Gastrocnemius medialis (tissue), 4 donors: ENCODE data around the gene TBCD. TPM values are rescaled to one million over a fixed set of nuclear protein-coding genes. Genes with fewer than 3 reads are reported as not detected.
A peak's percentile ranks its signal among the peaks of the same experiment; 100 is the strongest.

Experiments
- ATAC-seq, 2 donors: fragments of 150-250 bp; one replicate each; pipeline ENCODE4 v1.9.1; 2016
- DNase-seq, 2 donors: peaks; one replicate each; pipeline ENCODE4 v3.0.0-alpha.2; 2019
- H3K27ac ChIP-seq, 4 donors: fragments of 200-600 bp; sonication (generic); 1 replicate in 1 of 4; 2 replicates in 3 of 4; pipeline ENCODE4 v1.5.1; 2016 to 2018; ENCODE audit warnings: mild to moderate bottlenecking in 2 of 4, moderate library complexity in 1 of 4
- H3K27me3 ChIP-seq, 3 donors: fragments of 200-600 bp; sonication (generic) in 2 of 3; 1 replicate in 1 of 3; 2 replicates in 2 of 3; pipeline versions ENCODE4 v1.5.1 to v1.6.0; 2016 to 2019; ENCODE audit warnings: mild to moderate bottlenecking in 1 of 3, moderate library complexity in 1 of 3
- H3K36me3 ChIP-seq, 2 donors: fragments of 200-600 bp; sonication (generic) in 1 of 2; one replicate each; pipeline ENCODE4 v1.5.1; 2017 to 2018
- H3K4me1 ChIP-seq, 2 donors: fragments of 200-600 bp; sonication (generic) in 1 of 2; one replicate each; pipeline ENCODE4 v1.5.1; 2016 to 2017; ENCODE audit warnings: mild to moderate bottlenecking in 2 of 2
- H3K4me3 ChIP-seq, 4 donors: fragments of 200-600 bp; sonication (generic) in 3 of 4; 1 replicate in 1 of 4; 2 replicates in 3 of 4; pipeline ENCODE4 v1.5.1; 2016 to 2019; ENCODE audit warnings: mild to moderate bottlenecking in 2 of 4
- H3K9me3 ChIP-seq, 3 donors: fragments of 200-600 bp; sonication (generic) in 2 of 3; 1 replicate in 1 of 3; 2 replicates in 2 of 3; pipeline ENCODE4 v1.5.1; 2016 to 2019
- POLR2A ChIP-seq, 2 donors: fragments of 450-650 bp; IDR thresholded peaks; one replicate each; pipeline ENCODE4 v1.6.1; 2017; ENCODE audit warnings: antibody characterized with exemption in 2 of 2, mild to moderate bottlenecking in 2 of 2, moderate library complexity in 2 of 2
- in situ Hi-C, 4 donors: fragments of 200-750 bp; cut with MboI; loops; one replicate each; pipeline versions ENCODE4 v1.15.0 to v1.8.0; 2017; ENCODE audit warnings: low sequenced_read_pairs in 4 of 4
- intact Hi-C: fragments of 100-400 bp; cut with DNase I; formaldehyde crosslinking; loops from one replicate; pipeline ENCODE4 v1.15.1; 2023; ENCODE audit warnings: low total_unique reads
- total RNA-seq, 4 donors: library from RNA; depleted of rRNA; stranded (reverse); fragments of >200 nt; gene quantifications; one replicate each; pipeline versions ENCODE4 v1.1.0 to v1.2.3, GENCODE V29; 2016
- TF ChIP-seq, protein P1 (sequence below), 5 experiments: fragments of 450-650 bp in 3 of 5; fragments of 200-600 bp in 2 of 5; sonication (generic) in 2 of 5; IDR thresholded peaks in 4 of 5; conservative IDR thresholded peaks in 1 of 5; 1 replicate in 4 of 5; 2 replicates in 1 of 5; pipeline ENCODE4 v1.5.1; 2016 to 2019; ENCODE audit warnings: antibody characterized with exemption in 5 of 5, mild to moderate bottlenecking in 3 of 5, moderate library complexity in 3 of 5

The TBCD gene
- total RNA-seq, 4 donors from 2014 or later: 18.0 to 50.4 (median 33.3) TPM

DNA sequence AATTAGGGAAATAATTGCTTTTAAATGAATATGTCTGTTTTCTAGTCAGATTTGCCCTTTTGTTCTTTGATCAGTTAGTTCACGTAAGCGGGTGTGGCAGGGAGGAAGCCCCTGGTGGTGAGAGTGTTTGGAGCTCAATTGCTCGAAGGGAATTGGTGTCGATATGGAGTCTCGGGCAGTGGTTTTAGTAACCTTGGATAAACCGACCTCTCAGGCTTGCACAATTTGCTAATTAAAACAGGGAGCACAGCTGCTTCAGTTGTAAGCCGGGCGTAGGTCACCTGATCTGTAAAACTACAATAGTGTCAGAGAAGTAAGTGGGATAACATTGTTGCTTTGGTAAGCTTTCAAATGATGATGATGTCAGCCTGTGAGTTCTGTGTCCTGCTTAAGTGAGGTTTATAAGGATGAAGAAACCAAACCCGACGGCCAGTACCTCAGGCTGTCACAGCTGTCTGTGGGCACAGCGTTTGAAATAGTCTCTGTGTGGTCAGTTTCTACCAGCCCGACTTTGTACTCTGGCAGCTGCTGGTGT lies 85.0 kb downstream of the TBCD start:
- intact Hi-C loops (loop anchor here (1.0 kb wide), 2 partner anchors 32 to 50 kb away; no protein-coding TSS in a partner anchor), in situ Hi-C loops (no loop called here)
- DNase-seq (peak; percentile 32 to 66), ATAC-seq (peak; percentile 61 to 68)
- Histone ChIP-seq H3K4me1 (peaks cover 22 to 33% of the 10 kb centered on the region in 2 donors), H3K9me3 (no peaks in the 10 kb centered on the region), H3K4me3 (no peak overlapping the region), H3K27me3 (no peaks in the 10 kb centered on the region), H3K27ac (peak overlapping the region; percentile 64 to 88 (median 84)), H3K36me3 (no peaks in the 10 kb centered on the region)
- TF ChIP-seq, protein P1, sequence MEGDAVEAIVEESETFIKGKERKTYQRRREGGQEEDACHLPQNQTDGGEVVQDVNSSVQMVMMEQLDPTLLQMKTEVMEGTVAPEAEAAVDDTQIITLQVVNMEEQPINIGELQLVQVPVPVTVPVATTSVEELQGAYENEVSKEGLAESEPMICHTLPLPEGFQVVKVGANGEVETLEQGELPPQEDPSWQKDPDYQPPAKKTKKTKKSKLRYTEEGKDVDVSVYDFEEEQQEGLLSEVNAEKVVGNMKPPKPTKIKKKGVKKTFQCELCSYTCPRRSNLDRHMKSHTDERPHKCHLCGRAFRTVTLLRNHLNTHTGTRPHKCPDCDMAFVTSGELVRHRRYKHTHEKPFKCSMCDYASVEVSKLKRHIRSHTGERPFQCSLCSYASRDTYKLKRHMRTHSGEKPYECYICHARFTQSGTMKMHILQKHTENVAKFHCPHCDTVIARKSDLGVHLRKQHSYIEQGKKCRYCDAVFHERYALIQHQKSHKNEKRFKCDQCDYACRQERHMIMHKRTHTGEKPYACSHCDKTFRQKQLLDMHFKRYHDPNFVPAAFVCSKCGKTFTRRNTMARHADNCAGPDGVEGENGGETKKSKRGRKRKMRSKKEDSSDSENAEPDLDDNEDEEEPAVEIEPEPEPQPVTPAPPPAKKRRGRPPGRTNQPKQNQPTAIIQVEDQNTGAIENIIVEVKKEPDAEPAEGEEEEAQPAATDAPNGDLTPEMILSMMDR (IDR thresholded peaks at IDR 0.05 in 4 of 5, conservative IDR thresholded peaks at IDR 0.05 in 1 of 5): peak in 4 of 5 experiments; percentile 15 to 37 (median 32)
- peak in 1 of 2 donors; percentile 53 for TF ChIP-seq POLR2A (IDR thresholded peaks at IDR 0.05)

DNA sequence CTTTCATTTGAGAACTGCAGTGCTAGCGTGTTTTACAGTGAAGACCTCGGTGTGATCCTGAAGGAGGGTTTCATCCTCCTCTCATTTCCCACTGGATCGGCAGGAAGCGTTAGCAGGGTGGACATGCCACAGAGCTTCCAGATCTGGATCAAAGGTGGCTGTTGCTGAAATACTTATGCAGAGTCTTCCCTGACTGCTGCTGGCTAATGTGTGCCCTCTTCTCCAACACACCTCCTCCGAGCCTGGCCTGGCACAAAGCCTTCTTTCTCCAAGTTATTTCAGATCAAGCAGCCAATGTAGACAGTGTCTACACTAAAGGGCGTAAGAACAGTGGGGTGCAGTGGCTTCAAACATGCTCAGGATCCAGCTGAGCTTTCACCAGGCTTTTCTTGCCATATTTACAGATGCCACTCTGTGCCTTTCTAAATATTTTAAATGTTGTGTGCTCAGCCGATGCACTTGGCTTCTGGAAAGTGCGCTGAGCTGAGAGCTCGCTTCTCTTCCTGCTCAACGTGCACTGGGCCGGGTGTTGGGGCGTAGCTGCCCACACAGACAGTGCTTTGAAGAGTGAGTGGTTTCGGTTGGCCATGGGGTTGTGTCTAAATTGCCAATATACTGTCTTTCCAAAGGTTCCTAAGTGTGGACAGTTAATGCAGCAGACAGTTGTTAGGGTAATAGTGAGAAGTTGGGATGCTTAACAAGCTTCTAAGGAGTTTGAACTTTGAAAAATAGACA lies 85.9 kb downstream of the TBCD start:
- peak overlapping the region in 3 of 4 donors; percentile 32 to 41 (median 39) for H3K4me3 ChIP-seq
- peak in 1 of 2 donors; percentile 48 for DNase-seq
- no peak for TF ChIP-seq POLR2A (IDR thresholded peaks at IDR 0.05)
- TF ChIP-seq, protein P1 (IDR thresholded peaks at IDR 0.05 in 4 of 5, conservative IDR thresholded peaks at IDR 0.05 in 1 of 5): no peak
- in situ Hi-C loops (no loop called here), intact Hi-C loops (loop anchor here (1.0 to 2.0 kb wide), 4 partner anchors 32 to 76 kb away; no protein-coding TSS in a partner anchor)
- ATAC-seq: peak; percentile 16 to 19
- no peaks in the 10 kb centered on the region for H3K9me3 ChIP-seq
- H3K4me1 ChIP-seq: peaks cover 22 to 33% of the 10 kb centered on the region in 2 donors
- H3K36me3 ChIP-seq: no peaks in the 10 kb centered on the region
- H3K27ac ChIP-seq: peak overlapping the region; percentile 64 to 88 (median 84)
- H3K27me3 ChIP-seq: no peaks in the 10 kb centered on the region

DNA sequence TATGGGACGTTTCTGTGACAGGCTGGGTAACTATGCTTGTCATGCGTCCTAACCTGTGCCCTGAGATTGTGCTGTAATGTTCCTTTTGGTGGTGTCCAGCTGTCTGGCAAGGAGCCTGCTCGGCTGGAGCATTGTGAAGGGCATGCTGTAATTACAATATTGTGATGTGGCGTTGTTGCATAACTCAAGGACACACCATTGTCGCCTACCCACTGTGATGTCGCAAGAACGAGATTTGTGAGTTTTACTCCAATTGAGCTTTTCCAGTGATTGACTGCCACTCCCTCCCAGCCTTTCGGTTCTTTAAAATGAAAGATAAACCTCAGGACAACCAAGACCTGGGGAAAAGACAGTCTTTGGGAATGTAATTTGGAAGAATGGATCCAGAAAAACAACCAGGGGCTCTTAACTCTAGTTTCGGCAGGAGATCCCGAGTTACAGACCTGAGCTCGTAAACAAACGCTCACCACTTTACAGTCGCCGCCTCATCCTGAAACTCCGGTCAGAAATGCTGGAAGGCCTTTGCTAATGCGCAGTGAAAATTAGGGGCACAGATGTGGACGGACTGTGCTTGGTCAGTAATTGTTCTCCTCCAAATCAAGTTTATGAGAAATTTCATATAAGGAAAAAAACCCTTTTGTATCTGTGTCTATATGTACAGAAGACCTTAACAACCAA lies 86.7 kb downstream of the TBCD start:
- Histone ChIP-seq H3K27ac (peak overlapping the region; percentile 64 to 88 (median 84)), H3K36me3 (no peaks in the 10 kb centered on the region), H3K4me3 (peak overlapping the region; percentile 8 to 41 (median 36)), H3K9me3 (no peaks in the 10 kb centered on the region), H3K4me1 (peaks cover 22 to 33% of the 10 kb centered on the region in 2 donors), H3K27me3 (no peaks in the 10 kb centered on the region)
- ATAC-seq (peak; percentile 82 to 84), DNase-seq (peak; percentile 72 to 92)
- TF ChIP-seq POLR2A (IDR thresholded peaks at IDR 0.05): no peak
- TF ChIP-seq, protein P1 (IDR thresholded peaks at IDR 0.05 in 4 of 5, conservative IDR thresholded peaks at IDR 0.05 in 1 of 5): no peak
- intact Hi-C loops: loop anchor here (1.0 to 2.0 kb wide), 2 partner anchors 38 to 75 kb away; no protein-coding TSS in a partner anchor
- in situ Hi-C loops: no loop called here

DNA sequence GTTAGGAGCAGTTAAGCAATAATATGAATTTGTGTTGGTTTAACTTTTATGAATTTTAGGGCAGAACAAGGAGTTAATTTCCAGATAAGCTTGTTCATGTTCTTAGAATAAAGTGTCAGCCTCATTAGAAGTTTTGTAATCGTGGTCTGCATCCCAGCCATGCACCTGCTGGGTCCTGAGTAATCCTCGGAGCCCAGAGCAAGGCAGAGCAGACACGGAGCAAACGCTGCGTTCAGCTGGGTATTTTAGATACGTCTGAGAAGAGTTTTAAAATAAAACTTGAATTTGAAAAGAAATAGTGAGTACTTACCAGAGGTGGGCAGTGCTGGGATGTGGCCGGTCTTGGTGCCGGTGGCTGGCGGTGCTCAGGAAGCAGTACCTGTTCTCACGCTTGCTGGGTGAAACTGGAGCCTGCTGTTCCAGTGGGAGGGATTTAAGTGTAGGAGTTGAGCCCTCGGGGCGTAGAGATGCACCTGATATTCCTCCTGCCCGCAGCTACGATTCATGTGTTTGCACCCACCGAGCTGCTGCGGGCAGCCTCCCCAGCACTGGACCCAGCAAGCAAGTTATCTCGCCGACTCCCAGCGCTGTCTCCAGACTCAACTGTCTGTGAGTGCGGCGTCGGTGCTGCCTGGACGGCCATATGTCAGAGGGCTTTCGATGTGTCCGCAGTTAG lies 87.9 kb downstream of the TBCD start, which contains the start of gene ZNF750:
Gene ZNF750, minus strand, starts transcription at position 406 of the 676 bp plus-strand sequence. CDS start 7,568 bp downstream, outside the sequence.
- Histone ChIP-seq H3K27me3 (no peaks in the 10 kb centered on the region), H3K27ac (peak within 1 kb of the TSS; percentile 64 to 88 (median 84)), H3K9me3 (no peaks in the 10 kb centered on the region), H3K4me3 (peak within 1 kb of the TSS; percentile 8 to 41 (median 36)), H3K4me1 (peaks cover 22 to 33% of the 10 kb centered on the region in 2 donors), H3K36me3 (no peaks in the 10 kb centered on the region)
- intact Hi-C loops: loop anchor here (2.0 kb wide), 1 partner anchor 37 kb away; no protein-coding TSS in a partner anchor
- TF ChIP-seq, protein P1 (IDR thresholded peaks at IDR 0.05 in 4 of 5, conservative IDR thresholded peaks at IDR 0.05 in 1 of 5): no peak
- TF ChIP-seq POLR2A (IDR thresholded peaks at IDR 0.05): peak; percentile 22 to 57
- in situ Hi-C loops: no loop called here
- peak in 1 of 2 donors; percentile 32 for ATAC-seq
- DNase-seq: peak in 1 of 2 donors; percentile 60
